ENCODE results near the gene ZMYND11. TPM values are rescaled to one million over a fixed set of nuclear protein-coding genes. Genes with fewer than 3 reads are reported as not detected.
"Not testable (repeated sequence)": the region's sequence is repeated elsewhere in the genome, so short reads cannot be mapped to it uniquely, and the experiment has no call there.

ZMYND11 gene
- total RNA-seq, 1 donor from 2014 or later: 36.8 TPM

DNA sequence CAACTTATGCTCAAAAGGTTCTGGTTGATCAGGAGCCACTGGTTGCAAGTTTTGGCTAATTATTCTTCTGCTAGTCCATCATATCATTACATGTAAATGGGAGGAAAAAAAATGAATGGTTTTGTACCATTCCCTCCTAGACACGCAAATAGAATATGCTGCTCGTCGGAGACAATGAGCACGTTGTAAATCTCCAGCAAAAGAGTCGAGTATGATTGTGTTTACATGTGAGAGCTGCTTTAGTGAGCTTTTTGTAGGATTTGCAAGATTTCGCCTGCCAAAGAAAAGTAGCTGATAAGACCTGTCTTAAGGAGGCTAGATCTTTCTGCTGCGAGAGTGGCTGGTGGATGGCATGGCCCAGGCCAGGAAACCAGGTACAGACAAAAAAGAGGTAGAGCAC is 109.0 kb downstream of the ZMYND11 start:
- no peak for DNase-seq (ENCODE audit: low read depth in 2 of 2)

DNA sequence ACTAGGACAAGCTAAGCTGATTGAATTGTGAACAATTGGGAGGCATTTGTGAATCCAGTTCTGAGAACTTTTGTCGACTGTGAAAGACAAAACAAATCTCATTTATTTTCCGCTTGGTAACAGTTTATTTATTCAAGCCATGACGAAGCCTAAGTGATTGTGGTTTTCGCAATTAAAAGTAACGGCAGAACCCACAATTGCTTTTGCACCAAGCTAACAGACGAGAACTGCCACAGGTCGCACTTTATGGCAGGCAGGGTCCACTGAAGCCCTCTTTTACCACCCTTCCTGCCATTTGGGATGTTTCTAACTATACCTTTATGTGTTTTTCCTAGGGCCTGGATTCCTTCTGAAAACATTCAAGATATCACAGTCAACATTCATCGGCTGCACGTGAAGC is 111.2 kb downstream of the ZMYND11 start:
- no peak for DNase-seq (ENCODE audit: low read depth in 2 of 2)

DNA sequence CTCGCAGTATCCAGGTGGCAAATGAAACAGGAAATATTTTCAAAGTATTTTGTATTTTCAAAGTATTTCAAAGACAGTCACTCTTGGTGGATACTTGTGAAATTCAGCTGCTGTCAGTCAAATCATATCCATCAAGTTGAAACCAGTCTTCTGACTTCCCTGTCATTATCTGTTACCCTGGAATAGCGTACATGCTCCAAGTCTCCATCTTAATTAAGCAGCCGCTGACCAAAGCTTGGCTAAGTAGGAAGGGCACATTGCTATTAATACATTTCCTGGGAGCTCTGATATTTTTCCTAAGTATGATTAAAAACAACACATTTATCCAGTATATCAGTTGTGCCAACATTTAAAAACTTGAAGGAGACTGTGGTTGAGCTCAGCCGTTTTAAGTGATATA is 112.2 kb downstream of the ZMYND11 start:
- no peak for DNase-seq (ENCODE audit: low read depth in 2 of 2)

DNA sequence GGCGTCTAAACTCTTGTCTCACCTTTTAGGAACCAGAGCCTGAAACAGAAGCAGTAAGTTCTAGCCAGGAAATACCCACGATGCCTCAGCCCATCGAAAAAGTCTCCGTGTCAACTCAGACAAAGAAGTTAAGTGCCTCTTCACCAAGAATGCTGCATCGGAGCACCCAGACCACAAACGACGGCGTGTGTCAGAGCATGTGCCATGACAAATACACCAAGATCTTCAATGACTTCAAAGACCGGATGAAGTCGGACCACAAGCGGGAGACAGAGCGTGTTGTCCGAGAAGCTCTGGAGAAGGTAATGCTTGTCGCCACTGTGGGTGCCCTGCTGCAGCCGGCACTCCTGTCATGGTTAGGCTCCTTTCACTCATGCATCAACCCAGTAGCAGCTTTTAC is 113.1 kb downstream of the ZMYND11 start:
- no peak for DNase-seq (ENCODE audit: low read depth in 2 of 2)

DNA sequence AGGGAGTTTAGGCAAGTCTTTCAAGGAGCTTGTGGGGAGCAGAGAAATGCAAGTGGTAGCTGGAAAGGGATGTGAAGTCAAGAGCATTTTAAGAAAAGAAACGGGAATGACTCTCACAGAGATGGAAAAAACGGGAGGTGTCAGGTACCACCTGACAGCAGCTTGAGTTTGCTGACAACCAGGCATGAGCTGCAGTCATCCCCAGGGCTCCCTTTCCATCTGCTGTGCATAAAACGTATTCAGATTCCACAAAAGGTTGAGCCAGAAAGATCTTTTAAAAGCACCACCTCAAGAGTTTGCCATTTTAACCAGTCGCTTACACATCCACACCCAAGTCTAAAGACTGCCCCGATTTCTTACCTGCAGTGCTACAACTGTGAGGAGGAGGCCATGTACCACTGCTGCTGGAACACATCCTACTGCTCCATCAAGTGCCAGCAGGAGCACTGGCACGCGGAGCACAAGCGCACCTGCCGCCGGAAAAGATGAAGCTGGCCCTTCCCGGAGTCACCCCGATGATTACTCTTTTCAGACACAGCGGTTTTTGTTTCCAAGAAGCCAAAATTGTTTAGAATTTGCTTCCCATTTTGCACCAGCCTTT is 116.8 kb downstream of the ZMYND11 start:
- no peak for DNase-seq (ENCODE audit: low read depth in 2 of 2)

DNA sequence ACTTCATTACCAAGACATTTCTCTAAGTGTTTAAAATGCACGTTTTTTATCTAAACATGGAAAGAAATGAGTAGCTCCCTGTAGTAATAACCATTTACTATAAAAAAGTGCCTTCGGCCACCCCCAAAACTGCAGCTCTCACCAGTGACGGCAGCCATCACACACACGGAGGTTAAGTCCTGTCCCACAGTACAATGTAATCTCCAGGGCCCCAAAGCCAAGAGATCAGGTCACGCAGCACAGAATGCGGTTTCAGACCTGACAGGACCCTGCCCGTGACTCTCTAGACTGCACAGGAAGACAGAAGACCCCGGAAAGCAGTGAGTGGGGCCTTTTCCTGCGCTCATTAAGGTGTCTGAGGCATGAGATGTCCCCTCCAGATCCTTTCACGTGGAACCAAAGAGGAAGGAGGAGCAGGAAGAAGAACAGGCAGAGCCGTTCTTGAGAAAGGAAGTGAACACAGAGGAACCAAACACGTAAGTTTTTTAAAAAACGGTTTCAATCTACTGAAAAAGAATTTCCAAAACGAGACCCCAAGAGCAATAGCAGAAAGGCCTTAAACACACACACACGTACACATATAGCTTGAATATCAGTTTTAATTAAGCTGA is 125.7 kb downstream of the ZMYND11 start:
- DNase-seq (ENCODE audit: low read depth in 2 of 2): no peak

DNA sequence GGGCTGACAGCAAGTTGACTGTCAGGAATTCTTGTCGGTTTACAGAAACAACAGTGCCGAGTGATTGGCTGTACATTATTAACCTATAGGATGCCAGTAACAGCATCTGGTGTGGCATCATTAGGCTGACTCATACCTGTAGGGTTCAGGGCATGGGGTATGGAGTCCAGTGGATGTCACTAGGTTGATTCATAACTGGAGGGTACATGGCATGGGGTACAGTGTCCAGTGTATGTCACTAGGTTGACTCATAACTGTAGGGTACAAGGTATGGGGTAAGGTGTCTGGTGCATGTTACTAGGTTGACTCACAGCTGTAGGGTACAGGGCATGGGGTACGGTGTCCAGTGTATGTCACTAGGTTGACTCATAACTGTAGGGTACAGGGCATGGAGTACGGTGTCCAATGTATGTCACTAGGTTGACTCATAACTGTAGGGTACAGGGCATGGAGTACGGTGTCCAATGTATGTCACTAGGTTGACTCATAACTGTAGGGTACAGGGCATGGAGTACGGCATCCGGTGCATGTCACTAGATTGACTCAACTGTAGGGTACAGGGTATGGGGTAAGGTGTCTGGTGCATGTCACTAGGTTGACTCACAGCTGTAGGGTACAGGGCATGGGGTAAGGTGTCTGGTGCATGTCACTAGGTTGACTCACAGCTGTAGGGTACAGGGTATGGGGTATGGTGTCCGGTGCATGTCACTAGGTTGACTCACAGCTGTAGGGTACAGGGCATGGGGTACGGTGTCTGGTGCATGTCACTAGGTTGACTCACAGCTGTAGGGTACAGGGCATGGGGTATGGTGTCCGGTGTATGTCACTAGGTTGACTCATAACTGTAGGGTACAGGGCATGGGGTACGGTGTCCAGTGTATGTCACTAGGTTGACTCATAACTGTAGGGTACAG is 129.2 kb downstream of the ZMYND11 start:
- not testable (repeated sequence) for DNase-seq (ENCODE audit: low read depth in 2 of 2)

DNA sequence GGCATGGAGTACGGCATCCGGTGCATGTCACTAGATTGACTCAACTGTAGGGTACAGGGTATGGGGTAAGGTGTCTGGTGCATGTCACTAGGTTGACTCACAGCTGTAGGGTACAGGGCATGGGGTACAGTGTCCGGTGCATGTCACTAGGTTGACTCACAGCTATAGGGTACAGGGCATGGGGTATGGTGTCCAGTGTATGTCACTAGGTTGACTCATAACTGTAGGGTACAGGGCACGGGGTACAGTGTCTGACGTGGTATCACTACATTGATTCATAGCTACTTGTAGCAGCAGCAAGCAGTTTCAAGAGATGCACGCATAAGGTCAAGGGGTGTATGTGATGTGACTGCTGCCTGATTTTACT is 129.8 kb downstream of the ZMYND11 start:
- not testable (repeated sequence) for DNase-seq (ENCODE audit: low read depth in 2 of 2)

DNA sequence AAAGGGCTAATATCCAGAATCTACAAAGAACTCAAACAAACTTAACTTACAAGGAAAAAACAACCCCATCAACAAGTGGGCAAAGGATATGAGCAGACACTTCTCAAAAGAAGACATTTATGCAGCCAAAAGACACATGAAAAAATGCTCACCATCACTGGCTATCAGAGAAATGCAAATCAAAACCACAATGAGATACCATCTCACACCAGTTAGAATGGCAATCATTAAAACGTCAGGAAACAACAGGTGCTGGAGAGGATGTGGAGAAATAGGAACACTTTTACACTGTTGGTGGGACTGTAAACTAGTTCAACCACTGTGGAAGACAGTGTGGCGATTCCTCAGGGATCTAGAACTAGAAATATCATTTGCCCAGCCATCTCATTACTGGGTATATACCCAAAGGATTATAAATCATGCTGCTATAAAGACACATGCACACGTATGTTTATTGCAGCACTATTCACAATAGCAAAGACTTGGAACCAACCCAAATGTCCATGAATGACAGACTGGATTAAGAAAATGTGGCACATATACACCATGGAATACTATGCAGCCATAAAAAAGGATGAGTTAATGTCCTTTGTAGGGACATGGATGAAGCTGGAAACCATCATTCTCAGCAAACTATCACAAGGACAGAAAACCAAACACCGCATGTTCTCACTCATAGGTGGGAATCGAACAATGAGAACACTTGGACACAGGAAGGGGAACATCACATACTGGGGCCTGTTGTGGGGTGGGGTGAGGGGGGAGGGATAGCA is 130.7 kb downstream of the ZMYND11 start:
- DNase-seq (ENCODE audit: low read depth in 2 of 2): not testable (repeated sequence)

DNA sequence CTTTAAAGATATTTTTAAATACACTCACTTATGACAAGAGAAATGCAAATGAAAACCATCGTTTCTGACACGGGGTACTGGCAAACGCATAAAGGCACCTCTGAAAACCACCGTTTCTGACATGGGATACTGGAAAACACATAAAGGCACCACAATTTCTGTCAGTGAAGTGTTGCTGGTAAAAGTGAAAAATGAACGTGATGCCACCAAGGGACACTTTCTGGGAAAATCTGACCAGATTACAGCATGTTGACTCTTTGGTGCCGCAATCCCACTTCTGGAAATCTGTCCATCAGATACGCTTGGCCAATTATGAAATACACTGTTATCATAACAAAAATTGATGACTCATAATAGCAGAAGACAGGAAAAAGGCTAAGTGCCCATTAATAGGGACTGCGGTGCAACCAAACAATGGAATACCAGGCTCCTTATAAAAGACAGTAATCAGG is 131.7 kb downstream of the ZMYND11 start:
- DNase-seq (ENCODE audit: low read depth in 2 of 2): peak; percentile 57 to 65

DNA sequence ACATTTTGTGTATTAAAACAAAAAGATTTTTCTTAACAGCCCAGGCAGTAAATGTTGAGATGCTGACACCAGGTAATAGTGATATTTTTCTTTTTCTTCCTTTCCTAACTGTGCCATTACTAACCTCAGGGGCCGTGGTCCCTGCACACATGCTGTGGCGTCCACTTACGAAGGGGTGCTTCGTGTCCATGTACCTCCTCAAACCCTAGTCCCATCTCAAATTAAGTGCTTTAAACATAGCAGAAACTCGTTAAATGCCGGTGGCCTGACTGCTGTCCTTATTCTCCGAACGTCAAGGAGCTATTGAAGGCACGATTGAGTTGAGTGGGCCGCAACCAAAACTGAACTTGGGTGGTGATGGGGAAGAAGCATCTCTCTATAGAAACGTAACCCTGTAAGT is 132.4 kb downstream of the ZMYND11 start:
- no peak for DNase-seq (ENCODE audit: low read depth in 2 of 2)

DNA sequence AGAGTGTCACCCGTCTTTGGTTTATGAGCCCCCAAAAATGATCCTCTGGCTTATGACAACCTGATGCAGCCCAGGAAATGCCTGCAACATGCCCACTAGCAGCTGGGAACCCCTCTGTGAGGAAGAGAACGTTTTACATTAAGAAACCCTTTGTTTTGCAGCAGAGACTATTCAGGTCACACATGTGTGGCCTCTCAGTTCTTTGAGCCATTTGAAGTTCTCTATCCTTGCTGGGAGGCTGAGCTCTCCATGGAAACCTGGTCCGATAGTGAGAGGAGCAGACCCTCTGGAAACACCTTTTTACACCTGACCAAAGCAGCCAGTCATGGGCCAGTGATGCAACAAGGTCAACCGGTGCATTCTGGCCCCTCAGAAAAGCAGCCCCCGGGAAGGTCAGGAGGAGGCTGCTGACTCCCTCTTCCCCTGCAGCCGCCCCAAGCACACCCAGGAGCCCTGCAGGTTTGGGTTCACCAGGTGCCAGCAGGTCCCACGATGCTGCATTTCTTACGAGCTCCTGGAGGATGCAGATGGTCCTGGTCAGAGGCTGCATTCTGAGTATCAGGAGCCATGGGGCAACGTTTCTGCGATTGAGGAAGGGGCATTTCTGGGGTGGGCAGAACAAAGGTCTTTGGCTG is 134.3 kb downstream of the ZMYND11 start:
- DNase-seq (ENCODE audit: low read depth in 2 of 2): no peak

DNA sequence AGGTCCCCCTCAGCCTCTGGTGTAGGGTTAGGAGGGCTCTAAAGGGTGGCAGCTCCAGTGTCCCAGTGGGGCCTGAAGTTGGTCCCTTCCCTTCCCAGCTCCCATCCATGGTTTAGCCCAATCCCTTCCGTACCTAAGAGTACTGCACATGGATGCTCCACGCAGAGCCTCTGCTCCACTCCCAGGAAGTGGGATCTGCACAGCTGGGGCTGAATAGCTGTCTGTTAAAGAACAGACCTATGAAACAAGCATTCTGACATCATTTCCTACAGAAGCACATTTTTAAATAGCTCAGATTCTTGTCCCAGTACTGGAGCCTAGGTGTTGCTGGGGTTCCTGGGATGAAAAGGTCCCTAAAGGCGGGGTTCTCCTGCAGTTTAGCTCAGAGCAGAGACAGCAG is 135.9 kb downstream of the ZMYND11 start:
- DNase-seq (ENCODE audit: low read depth in 2 of 2): no peak

DNA sequence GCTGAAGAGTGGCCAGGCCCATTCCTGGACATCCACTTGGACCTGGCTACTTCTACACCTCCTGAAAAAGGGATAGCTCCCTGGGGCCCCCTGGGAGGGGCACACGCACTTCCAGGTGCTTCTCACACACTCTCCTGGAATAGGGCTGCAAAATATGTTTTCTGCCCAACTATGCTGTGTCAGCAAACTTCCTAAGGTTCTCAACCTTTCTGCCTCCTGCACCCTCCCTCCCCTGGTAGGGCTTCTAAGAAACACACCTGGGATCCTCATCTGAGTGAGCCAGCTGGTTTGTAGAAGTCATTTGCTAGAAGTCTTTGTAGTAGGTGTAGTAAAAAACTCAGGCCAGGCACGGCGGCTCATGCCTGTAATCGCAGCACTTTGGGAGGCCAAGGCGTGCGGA is 136.5 kb downstream of the ZMYND11 start:
- DNase-seq (ENCODE audit: low read depth in 2 of 2): no peak

DNA sequence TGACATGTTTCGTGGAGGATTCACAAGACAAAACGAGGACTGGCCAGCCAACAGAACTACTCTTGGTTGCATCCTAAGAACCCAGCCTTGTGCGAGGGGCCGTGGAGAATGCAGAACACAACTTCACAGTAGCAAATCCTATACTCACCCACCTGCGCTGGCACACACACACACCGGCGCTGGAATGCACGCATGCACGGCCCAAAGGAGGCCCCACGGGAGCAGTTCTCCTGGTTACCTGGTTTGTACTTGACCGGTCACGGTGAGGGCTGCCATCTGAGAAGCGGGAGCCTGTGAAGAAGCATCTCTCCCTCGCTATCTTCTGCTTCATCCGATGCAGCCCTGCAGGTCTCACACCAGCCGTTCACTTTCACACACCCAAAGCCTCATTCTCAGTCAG is 137.8 kb downstream of the ZMYND11 start:
- DNase-seq (ENCODE audit: low read depth in 2 of 2): no peak

DNA sequence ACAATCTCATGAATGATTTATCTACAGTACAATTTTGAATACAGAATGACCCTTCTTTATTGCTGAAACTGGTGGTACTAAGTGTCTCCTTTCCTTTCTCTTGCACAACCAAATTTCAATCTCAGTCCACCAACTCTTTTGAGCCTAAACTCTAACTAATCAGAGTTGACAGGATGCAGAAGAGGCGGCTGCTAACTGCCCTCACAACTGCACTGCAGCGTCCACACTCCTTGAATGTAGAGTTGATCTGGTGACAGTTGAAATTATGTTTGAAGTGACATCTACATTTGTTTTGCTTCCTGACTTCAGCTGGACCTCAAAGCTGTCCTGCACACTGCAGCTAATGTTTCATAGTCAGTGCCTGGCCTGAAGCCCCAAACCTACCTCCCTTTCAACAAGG is 139.6 kb downstream of the ZMYND11 start:
- DNase-seq (ENCODE audit: low read depth in 2 of 2): no peak

DNA sequence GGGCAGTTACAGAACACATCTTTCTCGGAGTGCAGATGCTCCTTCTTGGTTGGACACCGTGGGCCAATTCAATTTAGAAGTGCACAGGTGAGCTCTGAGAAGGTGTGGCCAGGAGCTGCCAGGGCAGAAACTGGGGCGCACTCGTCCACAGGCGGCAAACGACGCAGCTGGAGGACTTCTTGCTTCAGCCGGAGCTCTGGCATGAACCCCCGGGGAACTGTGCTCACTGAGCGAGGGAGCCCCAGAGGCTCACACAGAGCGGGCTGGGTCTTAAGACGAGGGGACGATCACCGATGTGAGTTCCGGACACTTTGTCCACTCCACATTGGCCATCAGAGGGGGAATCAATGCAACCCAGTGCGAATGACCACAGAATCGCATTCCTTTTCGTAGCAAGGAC is 140.4 kb downstream of the ZMYND11 start:
- DNase-seq (ENCODE audit: low read depth in 2 of 2): no peak

DNA sequence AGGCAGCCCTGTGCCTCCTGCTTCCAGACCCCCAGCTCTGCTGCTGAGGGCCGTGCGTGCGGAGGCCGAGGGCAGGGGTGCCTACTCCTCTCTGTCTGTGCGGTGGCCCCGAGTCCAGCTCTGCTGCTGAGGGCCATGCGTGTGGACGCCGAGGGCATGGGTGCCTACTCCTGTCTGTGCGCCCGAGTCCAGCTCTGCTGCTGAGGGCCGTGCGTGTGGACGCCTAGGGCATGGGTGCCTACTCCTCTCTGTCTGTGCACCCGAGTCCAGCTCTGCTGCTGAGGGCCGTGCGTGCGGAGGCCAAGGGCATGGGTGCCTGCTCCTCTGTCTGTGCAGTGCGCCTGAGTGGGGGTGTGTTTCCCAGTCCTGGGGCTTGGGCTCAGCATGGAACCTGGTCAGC is 142.7 kb downstream of the ZMYND11 start:
- DNase-seq (ENCODE audit: low read depth in 2 of 2): no peak

DNA sequence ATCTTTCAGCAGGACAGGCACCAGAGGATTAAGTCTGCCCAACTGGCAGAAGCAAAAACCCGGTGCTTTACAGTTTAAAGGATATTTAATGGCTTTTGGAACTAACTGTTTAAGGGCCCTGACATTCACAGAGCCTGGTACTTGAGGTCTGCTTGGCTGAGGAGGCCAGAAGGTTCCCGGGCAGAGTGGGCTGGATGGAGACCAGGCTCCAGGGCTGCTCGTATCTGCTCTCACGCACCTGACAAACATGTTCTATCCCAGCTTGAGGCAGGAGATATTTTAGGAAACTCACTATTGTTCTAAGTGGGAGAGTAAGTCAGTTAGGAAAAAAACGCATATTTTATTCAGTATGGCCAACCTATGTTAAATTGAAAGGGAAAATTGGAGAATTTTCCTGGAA is 143.5 kb downstream of the ZMYND11 start:
- no peak for DNase-seq (ENCODE audit: low read depth in 2 of 2)

DNA sequence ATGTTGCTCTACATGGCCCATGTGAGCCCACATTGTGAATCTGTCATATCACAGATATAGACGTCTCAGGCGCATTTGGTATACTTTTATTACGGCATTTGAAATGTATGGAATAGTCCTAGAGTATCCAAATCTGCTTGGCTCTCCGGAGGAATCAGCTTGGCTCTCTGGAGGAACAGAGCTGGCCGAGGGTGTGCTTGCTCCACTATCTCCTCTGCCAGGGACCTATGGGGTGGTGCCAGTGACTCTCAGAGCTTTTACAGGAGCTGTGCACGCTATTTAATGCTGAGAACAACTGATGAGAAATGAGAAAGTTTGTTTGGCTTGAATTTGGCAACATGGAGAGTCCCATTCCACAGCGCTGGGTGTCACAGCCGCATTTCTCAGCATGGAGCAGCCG is 144.0 kb downstream of the ZMYND11 start:
- no peak for DNase-seq (ENCODE audit: low read depth in 2 of 2)

DNA sequence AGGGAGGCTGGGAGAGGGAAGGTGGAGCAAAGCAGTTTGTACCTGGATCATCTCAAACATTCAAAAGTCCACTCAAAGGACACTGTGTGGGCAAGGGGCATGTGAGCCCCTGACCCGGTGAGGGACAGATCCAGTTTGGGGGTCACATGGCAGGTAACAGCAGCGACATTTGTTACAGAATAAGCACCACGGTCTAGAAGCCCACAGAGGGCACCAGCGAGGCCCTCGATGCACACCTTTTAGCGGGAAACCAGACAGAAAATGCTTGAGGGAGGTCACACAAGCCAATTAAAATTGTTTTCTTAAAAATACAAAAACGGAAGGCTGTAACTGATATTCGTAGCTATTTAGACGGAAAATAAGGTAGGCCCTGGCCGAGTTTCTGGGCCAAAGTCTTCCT is 144.4 kb downstream of the ZMYND11 start:
- no peak for DNase-seq (ENCODE audit: low read depth in 2 of 2)

All from dermis microvascular lymphatic vessel endothelial cell (primary cell).